Suprapubic skin (tissue), 3 donors: Measurements from ENCODE around the gene ATXN2.

ENCODE experiments used
- CTCF ChIP-seq, 2 donors: fragments of 200-600 bp in 1 of 2; fragments of 450-650 bp in 1 of 2; sonication (generic) in 1 of 2; IDR thresholded peaks; one replicate each; pipeline ENCODE4 v1.5.1; 2016 to 2019; ENCODE audit warnings: antibody characterized with exemption in 2 of 2, mild to moderate bottlenecking in 1 of 2, moderate library complexity in 1 of 2
- POLR2AphosphoS5 ChIP-seq, 3 donors: sonication (generic); formaldehyde crosslinking; IDR thresholded peaks; one replicate each; pipeline ENCODE4 v1.6.1; 2017; ENCODE audit warnings: antibody characterized with exemption in 3 of 3

- TF ChIP-seq CTCF (IDR thresholded peaks at IDR 0.05) (no peak), POLR2AphosphoS5 (IDR thresholded peaks at IDR 0.05) (no peak)
Observed at GRCh38 chr12:111467092-111467856, 131.8 kb downstream of the ATXN2 start.
